SK-N-SH treated with all-trans-retinoic acid at 6 μM for 48 hours (cell line): ENCODE data around the gene CDH5.

ENCODE experiments used
- ATAC-seq: fragments of 200-7000 bp; cut with Tn5 transposase; 3 replicates; pipeline ENCODE4 v1.9.1; 2020; ENCODE audit warnings: mild to moderate bottlenecking, moderate library complexity
- ARNTL ChIP-seq: fragments of 450-650 bp; formaldehyde crosslinking; IDR thresholded peaks from 2 replicates; pipeline ENCODE4 v1.5.0; 2020; ENCODE audit warnings: low read depth, mild to moderate bottlenecking, moderate library complexity, borderline replicate concordance
- CREB5 ChIP-seq: fragments of 250-450 bp; sonication (Bioruptor Pico); IDR thresholded peaks from 2 replicates; pipeline ENCODE4 v1.5.1; 2020; ENCODE audit warnings: low read depth, mild to moderate bottlenecking, moderate library complexity
- CSDC2 ChIP-seq: fragments of 250-450 bp; sonication (Bioruptor Pico); IDR thresholded peaks from 2 replicates; pipeline ENCODE4 v1.5.0; 2020; ENCODE audit warnings: mild to moderate bottlenecking, moderate library complexity
- CSRNP3 ChIP-seq: fragments of 250-450 bp; sonication (Bioruptor Pico); IDR thresholded peaks from 2 replicates; pipeline ENCODE4 v1.5.1; 2021; ENCODE audit warnings: mild to moderate bottlenecking, moderate library complexity
- ESRRG ChIP-seq: fragments of 250-450 bp; sonication (Bioruptor Pico); IDR thresholded peaks from 2 replicates; pipeline ENCODE4 v1.6.1; 2021; ENCODE audit warnings: mild to moderate bottlenecking
- OSR1 ChIP-seq: fragments of 250-450 bp; sonication (Bioruptor Pico); IDR thresholded peaks from 2 replicates; pipeline ENCODE4 v1.8.0; 2022; ENCODE audit warnings: moderate library complexity, mild to moderate bottlenecking, inconsistent platforms
- POU6F1 ChIP-seq: fragments of 250-450 bp; sonication (Bioruptor Pico); IDR thresholded peaks from 2 replicates; pipeline ENCODE4 v1.8.0; 2021; ENCODE audit warnings: low read depth, mild to moderate bottlenecking, moderate library complexity, borderline replicate concordance
- PPARA ChIP-seq: fragments of 250-450 bp; sonication (Bioruptor Pico); IDR thresholded peaks from 2 replicates; pipeline ENCODE4 v1.5.0; 2020; ENCODE audit warnings: mild to moderate bottlenecking, borderline replicate concordance
- RARB ChIP-seq: fragments of 250-450 bp; sonication (Bioruptor Pico); IDR thresholded peaks from 2 replicates; pipeline ENCODE4 v1.8.0; 2021; ENCODE audit warnings: mild to moderate bottlenecking, moderate library complexity
- SNAI2 ChIP-seq: fragments of 250-450 bp; sonication (Bioruptor Pico); IDR thresholded peaks from 2 replicates; pipeline ENCODE4 v1.5.0; 2020; ENCODE audit warnings: mild to moderate bottlenecking, moderate library complexity
- TCF4 ChIP-seq: fragments of 250-450 bp; sonication (Bioruptor Pico); IDR thresholded peaks from 2 replicates; pipeline ENCODE4 v1.8.0; 2021; ENCODE audit warnings: mild to moderate bottlenecking, moderate library complexity, borderline replicate concordance
- TOX ChIP-seq: fragments of 250-450 bp; sonication (Bioruptor Pico); IDR thresholded peaks from 2 replicates; pipeline ENCODE4 v1.8.0; 2021; ENCODE audit warnings: mild to moderate bottlenecking, moderate library complexity, borderline replicate concordance
- ZC3H10 ChIP-seq: fragments of 250-450 bp; sonication (Bioruptor Pico); IDR thresholded peaks from 2 replicates; pipeline ENCODE4 v1.5.1; 2021; ENCODE audit warnings: mild to moderate bottlenecking, moderate library complexity
- ZFP3 ChIP-seq: fragments of 250-450 bp; sonication (Bioruptor Pico); IDR thresholded peaks from 2 replicates; pipeline ENCODE4 v1.5.0; 2020; ENCODE audit warnings: mild to moderate bottlenecking, moderate library complexity
- ZFP30 ChIP-seq: fragments of 450-650 bp; formaldehyde crosslinking; IDR thresholded peaks from 2 replicates; pipeline ENCODE4 v1.5.0; 2022; ENCODE audit warnings: mild to moderate bottlenecking, moderate library complexity
- ZNF565 ChIP-seq: fragments of 450-650 bp; formaldehyde crosslinking; conservative IDR thresholded peaks from 2 replicates; pipeline ENCODE4 v1.5.0; 2020; ENCODE audit warnings: low read depth, mild to moderate bottlenecking, moderate library complexity
- ZNF70 ChIP-seq: fragments of 450-650 bp; formaldehyde crosslinking; IDR thresholded peaks from 2 replicates; pipeline ENCODE4 v1.5.0; 2020; ENCODE audit warnings: mild to moderate bottlenecking, moderate library complexity
- ZNF8 ChIP-seq: fragments of 450-650 bp; formaldehyde crosslinking; IDR thresholded peaks from 2 replicates; pipeline ENCODE4 v1.5.0; 2020; ENCODE audit warnings: mild to moderate bottlenecking, moderate library complexity
- TF ChIP-seq, protein P1 (sequence below): fragments of 250-450 bp; sonication (Bioruptor Pico); IDR thresholded peaks from 2 replicates; pipeline ENCODE4 v1.5.0; 2020; ENCODE audit warnings: mild to moderate bottlenecking, moderate library complexity
- TF ChIP-seq, protein P2 (sequence below): fragments of 250-450 bp; sonication (Bioruptor Pico); IDR thresholded peaks from 2 replicates; pipeline ENCODE4 v1.8.0; 2020; ENCODE audit warnings: mild to moderate bottlenecking, moderate library complexity, borderline replicate concordance

CDH5 gene

DNA sequence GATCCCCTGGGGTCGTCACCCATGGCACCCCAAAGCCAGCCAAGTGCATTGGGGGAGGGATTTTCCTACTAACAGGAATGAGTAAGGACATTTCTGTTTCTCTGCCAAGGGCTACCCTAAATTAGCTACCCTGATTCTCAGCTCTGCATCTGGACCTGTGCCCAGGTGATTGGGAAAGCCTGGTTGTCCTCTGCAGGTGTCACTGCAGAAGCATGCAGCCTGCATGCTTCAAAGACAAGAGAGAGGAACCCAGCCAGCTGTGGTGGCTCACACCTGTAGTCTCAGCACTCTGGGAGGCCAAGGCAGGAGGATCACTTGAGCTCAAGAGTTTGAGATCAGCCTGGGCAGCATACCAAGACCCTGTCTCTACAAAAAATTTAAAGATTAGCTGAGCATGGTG lies 80.2 kb downstream of the CDH5 start:
- TF ChIP-seq PPARA (CRISPR knock-in tag) = no peak
- no peak for TF ChIP-seq ZFP3
- no peak for TF ChIP-seq ESRRG (CRISPR knock-in tag)
- no peak for TF ChIP-seq CREB5 (CRISPR knock-in tag)
- TF ChIP-seq, protein P1, sequence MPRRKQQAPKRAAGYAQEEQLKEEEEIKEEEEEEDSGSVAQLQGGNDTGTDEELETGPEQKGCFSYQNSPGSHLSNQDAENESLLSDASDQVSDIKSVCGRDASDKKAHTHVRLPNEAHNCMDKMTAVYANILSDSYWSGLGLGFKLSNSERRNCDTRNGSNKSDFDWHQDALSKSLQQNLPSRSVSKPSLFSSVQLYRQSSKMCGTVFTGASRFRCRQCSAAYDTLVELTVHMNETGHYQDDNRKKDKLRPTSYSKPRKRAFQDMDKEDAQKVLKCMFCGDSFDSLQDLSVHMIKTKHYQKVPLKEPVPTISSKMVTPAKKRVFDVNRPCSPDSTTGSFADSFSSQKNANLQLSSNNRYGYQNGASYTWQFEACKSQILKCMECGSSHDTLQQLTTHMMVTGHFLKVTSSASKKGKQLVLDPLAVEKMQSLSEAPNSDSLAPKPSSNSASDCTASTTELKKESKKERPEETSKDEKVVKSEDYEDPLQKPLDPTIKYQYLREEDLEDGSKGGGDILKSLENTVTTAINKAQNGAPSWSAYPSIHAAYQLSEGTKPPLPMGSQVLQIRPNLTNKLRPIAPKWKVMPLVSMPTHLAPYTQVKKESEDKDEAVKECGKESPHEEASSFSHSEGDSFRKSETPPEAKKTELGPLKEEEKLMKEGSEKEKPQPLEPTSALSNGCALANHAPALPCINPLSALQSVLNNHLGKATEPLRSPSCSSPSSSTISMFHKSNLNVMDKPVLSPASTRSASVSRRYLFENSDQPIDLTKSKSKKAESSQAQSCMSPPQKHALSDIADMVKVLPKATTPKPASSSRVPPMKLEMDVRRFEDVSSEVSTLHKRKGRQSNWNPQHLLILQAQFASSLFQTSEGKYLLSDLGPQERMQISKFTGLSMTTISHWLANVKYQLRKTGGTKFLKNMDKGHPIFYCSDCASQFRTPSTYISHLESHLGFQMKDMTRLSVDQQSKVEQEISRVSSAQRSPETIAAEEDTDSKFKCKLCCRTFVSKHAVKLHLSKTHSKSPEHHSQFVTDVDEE (CRISPR knock-in tag) = no peak
- no peak for TF ChIP-seq TOX (CRISPR knock-in tag)
- no peak for TF ChIP-seq SNAI2 (CRISPR knock-in tag)
- no peak for TF ChIP-seq ZNF565 (CRISPR knock-in tag)
- no peak for TF ChIP-seq ZFP30 (CRISPR knock-in tag)
- no peak for TF ChIP-seq RARB
- TF ChIP-seq CSDC2 (CRISPR knock-in tag) = no peak
- no peak for TF ChIP-seq ZNF70
- no peak for TF ChIP-seq POU6F1
- TF ChIP-seq, protein P2, sequence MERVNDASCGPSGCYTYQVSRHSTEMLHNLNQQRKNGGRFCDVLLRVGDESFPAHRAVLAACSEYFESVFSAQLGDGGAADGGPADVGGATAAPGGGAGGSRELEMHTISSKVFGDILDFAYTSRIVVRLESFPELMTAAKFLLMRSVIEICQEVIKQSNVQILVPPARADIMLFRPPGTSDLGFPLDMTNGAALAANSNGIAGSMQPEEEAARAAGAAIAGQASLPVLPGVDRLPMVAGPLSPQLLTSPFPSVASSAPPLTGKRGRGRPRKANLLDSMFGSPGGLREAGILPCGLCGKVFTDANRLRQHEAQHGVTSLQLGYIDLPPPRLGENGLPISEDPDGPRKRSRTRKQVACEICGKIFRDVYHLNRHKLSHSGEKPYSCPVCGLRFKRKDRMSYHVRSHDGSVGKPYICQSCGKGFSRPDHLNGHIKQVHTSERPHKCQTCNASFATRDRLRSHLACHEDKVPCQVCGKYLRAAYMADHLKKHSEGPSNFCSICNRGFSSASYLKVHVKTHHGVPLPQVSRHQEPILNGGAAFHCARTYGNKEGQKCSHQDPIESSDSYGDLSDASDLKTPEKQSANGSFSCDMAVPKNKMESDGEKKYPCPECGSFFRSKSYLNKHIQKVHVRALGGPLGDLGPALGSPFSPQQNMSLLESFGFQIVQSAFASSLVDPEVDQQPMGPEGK = no peak
- no peak for TF ChIP-seq ZNF8
- no peak for TF ChIP-seq TCF4 (CRISPR knock-in tag)
- TF ChIP-seq, all 23 proteins: peak for 0
- no peak for ATAC-seq

DNA sequence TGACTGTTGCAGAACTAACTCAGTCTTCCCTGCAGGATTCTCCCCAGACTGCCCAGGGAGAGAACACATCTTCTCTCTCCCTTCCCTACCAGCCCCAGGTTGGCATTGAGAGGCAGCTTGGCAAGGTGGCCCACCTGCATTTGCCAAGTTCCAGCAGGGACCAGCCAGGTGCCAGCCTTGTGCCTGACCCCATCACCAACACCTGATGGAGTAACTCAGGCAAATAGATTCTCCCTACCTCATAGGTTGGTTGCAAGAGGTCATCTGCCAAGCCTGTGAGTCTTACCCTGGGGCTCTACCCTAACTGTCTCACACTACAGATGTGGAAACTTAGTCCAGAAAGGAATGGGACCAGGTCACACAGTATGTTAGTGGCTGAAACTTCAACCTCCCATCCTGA lies 81.0 kb downstream of the CDH5 start:
- ATAC-seq = no peak
- no peak for TF ChIP-seq ZNF565 (CRISPR knock-in tag)
- TF ChIP-seq, protein P1 (CRISPR knock-in tag) = no peak
- no peak for TF ChIP-seq ARNTL (CRISPR knock-in tag)
- no peak for TF ChIP-seq CSRNP3
- TF ChIP-seq ZC3H10 = no peak
- TF ChIP-seq ZNF8 = no peak
- TF ChIP-seq ZFP30 (CRISPR knock-in tag) = no peak
- TF ChIP-seq, protein P2 = no peak
- TF ChIP-seq OSR1 = no peak
- no peak for TF ChIP-seq RARB
- no peak for TF ChIP-seq CSDC2 (CRISPR knock-in tag)
